Astrocyte (in vitro differentiated cells and primary cell): ENCODE results near the gene AFG1L.

ENCODE experiments used
- CTCF ChIP-seq: IDR thresholded peaks from 2 replicates; pipeline ENCODE4 v1.5.1; 2011; ENCODE audit warnings: low read depth, mild to moderate bottlenecking, inconsistent platforms, low read length, moderate library complexity; ENCODE audit not compliant: insufficient read depth
- EZH2 ChIP-seq: IDR thresholded peaks from 2 replicates; pipeline ENCODE4 v1.6.1; 2012; ENCODE audit warnings: mild to moderate bottlenecking, low read length, inconsistent platforms; ENCODE audit not compliant: insufficient read depth

- no peak for TF ChIP-seq CTCF
- TF ChIP-seq EZH2, result no peak
These were observed 42.1 kb downstream of the AFG1L start for GRCh38 chr6:108336971-108337370.
